ENCODE measurements around the gene CES2. TPM values are rescaled to one million over a fixed set of nuclear protein-coding genes. Genes with fewer than 3 reads are reported as not detected.
"Not testable (repeated sequence)": the region's sequence is repeated elsewhere in the genome, so short reads cannot be mapped to it uniquely, and the experiment has no call there.

Gene CES2
- total RNA-seq, 1 donor: 37.6 TPM

DNA sequence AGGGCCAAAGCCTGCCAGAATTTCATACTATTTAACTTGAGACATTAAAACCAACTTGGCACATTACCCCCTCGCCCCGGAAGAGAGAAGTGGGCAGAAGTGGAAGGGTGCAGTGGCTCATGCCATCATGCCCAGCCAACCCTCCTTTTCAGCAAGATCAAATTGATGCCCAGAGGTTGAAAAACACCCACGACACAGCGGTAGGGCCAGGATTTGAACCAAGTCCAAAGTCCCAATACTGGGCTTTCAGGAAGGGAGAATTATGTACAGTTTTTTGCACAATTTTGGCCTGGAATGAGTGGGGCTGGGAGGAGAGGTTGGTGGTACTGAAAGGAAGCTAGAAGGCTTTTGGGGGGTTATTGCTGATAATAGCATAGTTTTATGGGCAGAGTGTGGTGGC is 44.0 kb upstream of the CES2 start:
- H3K4me3 ChIP-seq (ENCODE audit: low read depth, low read length): no peak overlapping the region
- TF ChIP-seq, protein P1, sequence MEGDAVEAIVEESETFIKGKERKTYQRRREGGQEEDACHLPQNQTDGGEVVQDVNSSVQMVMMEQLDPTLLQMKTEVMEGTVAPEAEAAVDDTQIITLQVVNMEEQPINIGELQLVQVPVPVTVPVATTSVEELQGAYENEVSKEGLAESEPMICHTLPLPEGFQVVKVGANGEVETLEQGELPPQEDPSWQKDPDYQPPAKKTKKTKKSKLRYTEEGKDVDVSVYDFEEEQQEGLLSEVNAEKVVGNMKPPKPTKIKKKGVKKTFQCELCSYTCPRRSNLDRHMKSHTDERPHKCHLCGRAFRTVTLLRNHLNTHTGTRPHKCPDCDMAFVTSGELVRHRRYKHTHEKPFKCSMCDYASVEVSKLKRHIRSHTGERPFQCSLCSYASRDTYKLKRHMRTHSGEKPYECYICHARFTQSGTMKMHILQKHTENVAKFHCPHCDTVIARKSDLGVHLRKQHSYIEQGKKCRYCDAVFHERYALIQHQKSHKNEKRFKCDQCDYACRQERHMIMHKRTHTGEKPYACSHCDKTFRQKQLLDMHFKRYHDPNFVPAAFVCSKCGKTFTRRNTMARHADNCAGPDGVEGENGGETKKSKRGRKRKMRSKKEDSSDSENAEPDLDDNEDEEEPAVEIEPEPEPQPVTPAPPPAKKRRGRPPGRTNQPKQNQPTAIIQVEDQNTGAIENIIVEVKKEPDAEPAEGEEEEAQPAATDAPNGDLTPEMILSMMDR (IDR thresholded peaks at IDR 0.05; ENCODE audit: insufficient read depth, low read length): no peak
- no peak for DNase-seq (ENCODE audit: low read depth)

DNA sequence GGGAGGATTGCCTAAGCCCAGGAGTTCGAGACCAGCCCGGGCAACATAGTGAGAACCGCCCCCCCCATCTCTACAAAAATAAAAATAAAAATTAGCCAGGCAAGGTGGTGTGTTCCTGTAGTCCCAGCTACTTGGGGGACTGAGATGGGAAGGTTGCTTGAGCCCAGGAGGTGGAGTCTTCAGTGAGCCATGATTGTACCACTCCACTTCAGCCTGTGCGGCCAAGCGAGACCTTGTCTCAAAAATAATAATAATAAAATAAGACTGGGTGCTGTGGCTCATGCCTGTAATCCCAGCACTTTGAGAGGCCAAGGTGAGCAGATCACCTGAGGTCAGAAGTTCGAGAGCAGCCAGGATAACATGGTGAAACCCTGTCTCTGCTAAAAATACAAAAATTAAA is 43.5 kb upstream of the CES2 start:
- H3K4me3 ChIP-seq (ENCODE audit: low read depth, low read length): no peak overlapping the region
- DNase-seq (ENCODE audit: low read depth): no peak
- TF ChIP-seq, protein P1 (IDR thresholded peaks at IDR 0.05; ENCODE audit: insufficient read depth, low read length): no peak

DNA sequence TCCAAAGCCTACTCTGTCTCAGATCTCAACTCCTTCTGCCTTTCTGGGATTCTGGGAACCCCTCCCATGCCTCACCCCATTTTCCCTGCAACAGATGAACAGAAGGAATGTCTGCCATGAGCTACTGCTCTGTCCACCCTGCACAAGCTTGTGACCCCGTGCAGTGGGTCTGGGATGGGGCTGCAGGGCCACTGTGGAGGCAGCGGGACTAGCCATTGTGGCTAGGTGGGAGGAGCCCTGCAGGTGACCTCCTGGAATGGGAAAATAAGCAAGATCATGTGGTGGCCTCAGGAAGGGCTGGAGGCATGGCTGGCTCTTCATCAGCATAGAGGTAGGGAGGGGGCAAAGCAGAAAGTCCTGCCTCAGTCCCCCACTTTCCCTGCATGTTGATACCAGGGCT is 41.3 kb upstream of the CES2 start:
- H3K4me3 ChIP-seq (ENCODE audit: low read depth, low read length): no peak overlapping the region
- no peak for DNase-seq (ENCODE audit: low read depth)
- TF ChIP-seq, protein P1 (IDR thresholded peaks at IDR 0.05; ENCODE audit: insufficient read depth, low read length): no peak

DNA sequence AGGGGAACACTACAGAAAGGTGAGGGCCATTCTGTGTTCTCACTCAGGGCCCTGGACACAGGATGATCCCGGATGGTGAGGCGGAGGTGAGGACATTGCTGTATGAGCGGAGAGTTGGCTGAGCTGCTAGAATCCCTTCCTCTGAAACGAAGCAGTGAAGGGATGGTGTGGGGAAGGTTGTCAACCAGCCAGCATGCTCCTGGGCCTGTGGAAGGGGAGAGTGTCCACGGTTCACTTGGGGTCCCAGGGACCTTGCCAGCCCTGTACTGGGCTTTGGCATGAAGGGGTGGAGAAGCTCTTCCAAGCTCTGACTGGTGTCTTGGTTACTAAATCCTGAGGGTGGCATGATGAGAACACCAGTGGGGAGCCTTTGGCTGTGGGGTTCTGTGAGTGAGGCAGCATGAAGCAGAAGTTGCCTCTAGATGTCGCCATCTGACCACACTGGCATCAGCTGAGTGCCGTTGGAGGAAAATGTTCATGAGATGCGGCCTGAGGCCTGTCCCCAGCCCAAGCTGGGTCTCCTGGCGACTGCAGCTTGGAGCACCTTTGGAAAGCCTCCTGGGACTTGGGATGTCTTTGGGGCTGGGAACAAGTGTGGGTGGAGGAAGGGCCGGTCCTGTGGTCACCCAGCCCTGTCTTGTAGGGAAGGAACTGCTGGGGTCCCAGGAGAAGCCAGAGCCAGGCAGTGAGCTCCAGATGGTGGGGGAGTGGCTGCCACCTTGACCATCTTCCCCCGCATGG is 40.2 kb upstream of the CES2 start:
- peak; percentile 83 for DNase-seq (ENCODE audit: low read depth)
- no peak overlapping the region for H3K4me3 ChIP-seq (ENCODE audit: low read depth, low read length)
- TF ChIP-seq, protein P1 (IDR thresholded peaks at IDR 0.05; ENCODE audit: insufficient read depth, low read length): peak; percentile 92

DNA sequence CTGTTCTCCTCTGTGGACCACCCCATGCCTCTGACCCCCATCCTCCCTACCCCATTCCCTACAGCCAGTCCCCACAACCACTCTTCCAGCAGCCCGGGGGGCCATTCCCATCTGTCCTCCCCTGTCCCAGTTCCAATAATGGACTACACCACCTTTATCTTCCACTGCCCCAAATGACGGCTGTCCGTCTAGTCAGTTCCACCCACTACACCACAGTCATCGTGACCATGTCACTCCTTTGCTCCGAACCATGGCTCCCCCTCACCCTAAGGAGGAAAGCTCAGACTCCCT is 39.7 kb upstream of the CES2 start:
- no peak overlapping the region for H3K4me3 ChIP-seq (ENCODE audit: low read depth, low read length)
- TF ChIP-seq, protein P1 (IDR thresholded peaks at IDR 0.05; ENCODE audit: insufficient read depth, low read length): no peak
- DNase-seq (ENCODE audit: low read depth): no peak

DNA sequence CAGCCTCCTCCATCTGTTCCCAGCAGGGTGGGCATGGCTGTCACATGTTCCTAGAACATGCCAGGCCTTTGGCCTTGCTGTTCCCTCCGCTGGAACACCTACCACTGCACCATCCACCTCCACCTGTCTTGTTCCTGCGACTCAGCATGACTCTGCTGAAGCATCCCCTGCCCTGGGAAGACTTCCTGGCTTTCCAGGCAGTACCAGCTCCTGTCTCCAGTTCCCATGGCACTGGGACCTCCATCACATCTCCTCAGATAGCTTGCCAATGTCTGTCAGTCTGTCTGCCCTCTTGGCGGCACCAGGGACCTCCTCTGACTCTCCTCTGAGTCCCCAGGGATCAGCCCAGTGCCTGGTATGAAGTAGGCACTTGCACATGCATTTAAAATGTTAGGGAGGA is 39.3 kb upstream of the CES2 start:
- no peak overlapping the region for H3K4me3 ChIP-seq (ENCODE audit: low read depth, low read length)
- TF ChIP-seq, protein P1 (IDR thresholded peaks at IDR 0.05; ENCODE audit: insufficient read depth, low read length): no peak
- no peak for DNase-seq (ENCODE audit: low read depth)

DNA sequence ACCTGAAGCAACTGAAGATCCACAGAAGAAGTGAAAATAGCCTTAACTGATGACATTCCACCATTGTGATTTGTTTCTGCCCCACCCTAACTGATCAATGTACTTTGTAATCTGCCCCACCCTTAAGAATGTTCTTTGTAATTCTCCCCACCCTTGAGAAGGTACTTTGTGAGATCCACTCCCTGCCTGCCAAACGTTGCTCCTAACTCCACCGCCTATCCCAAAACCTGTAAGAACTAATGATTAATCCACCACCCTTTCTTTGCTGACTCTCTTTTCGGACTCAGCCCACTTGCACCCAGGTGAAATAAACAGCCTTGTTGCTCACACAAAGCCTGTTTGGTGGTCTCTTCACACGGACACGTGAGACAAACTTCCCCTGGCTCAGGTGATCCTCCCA is 38.6 kb upstream of the CES2 start:
- DNase-seq (ENCODE audit: low read depth); H3K4me3 ChIP-seq (ENCODE audit: low read depth, low read length): not testable (repeated sequence)

Measured in fibroblast of the aortic adventitia (primary cell).